Eye (tissue), 1 donor: Measurements from ENCODE around the gene ACTG2.
A peak's percentile ranks its signal among the peaks of the same experiment; 100 is the strongest.

Experiments used
- DNase-seq: peaks from one replicate; pipeline ENCODE4 v3.0.0-alpha.2; 2015

Gene ACTG2

GRCh38 chr2:73915437-73915993 lies 22.7 kb downstream of the ACTG2 start:
- DNase-seq: no peak

GRCh38 chr2:73916666-73917065 lies 23.9 kb downstream of the ACTG2 start:
- DNase-seq: no peak

GRCh38 chr2:73917296-73917695 lies 24.5 kb downstream of the ACTG2 start:
- DNase-seq: no peak

GRCh38 chr2:73917696-73918207 lies 24.9 kb downstream of the ACTG2 start:
- DNase-seq: no peak

GRCh38 chr2:73918856-73919255 lies 26.0 kb downstream of the ACTG2 start:
- no peak for DNase-seq

GRCh38 chr2:73919596-73920228 lies 26.9 kb downstream of the ACTG2 start:
- no peak for DNase-seq

GRCh38 chr2:73920577-73921545 lies 28.1 kb downstream of the ACTG2 start:
- DNase-seq: peak; percentile 59

GRCh38 chr2:73921581-73921980 lies 28.8 kb downstream of the ACTG2 start:
- no peak for DNase-seq

GRCh38 chr2:73922681-73923080 lies 29.9 kb downstream of the ACTG2 start:
- DNase-seq: no peak

- no peak for DNase-seq
Observed at GRCh38 chr2:73925033-73925704, 32.4 kb downstream of the ACTG2 start.

GRCh38 chr2:73925853-73926492 lies 33.2 kb downstream of the ACTG2 start:
- peak; percentile 23 for DNase-seq

GRCh38 chr2:73926493-73927327 lies 33.9 kb downstream of the ACTG2 start, which contains the start of gene DGUOK:
Gene DGUOK, plus strand, starts transcription at chr2:73926880. Its CDS starts 31 bp downstream, at chr2:73926911.
- DNase-seq: peak; percentile 100

- DNase-seq: no peak
Observed at GRCh38 chr2:73927344-73927743, 34.5 kb downstream of the ACTG2 start.

GRCh38 chr2:73928963-73929347 lies 36.1 kb downstream of the ACTG2 start:
- DNase-seq: no peak

GRCh38 chr2:73930386-73930785 lies 37.6 kb downstream of the ACTG2 start:
- no peak for DNase-seq

GRCh38 chr2:73931531-73932500 lies 39.0 kb downstream of the ACTG2 start:
- no peak for DNase-seq

GRCh38 chr2:73933194-73933593 lies 40.4 kb downstream of the ACTG2 start:
- DNase-seq: no peak

GRCh38 chr2:73935641-73936040 lies 42.8 kb downstream of the ACTG2 start:
- DNase-seq: no peak

- DNase-seq: no peak
Observed at GRCh38 chr2:73937103-73937885, 44.5 kb downstream of the ACTG2 start.
